Measurements from ENCODE around the gene MAB21L4.

MAB21L4 gene

GRCh38 chr2:240892925-240893324 is 3.0 kb downstream of the MAB21L4 start:
- DNase-seq, result no peak

DNA sequence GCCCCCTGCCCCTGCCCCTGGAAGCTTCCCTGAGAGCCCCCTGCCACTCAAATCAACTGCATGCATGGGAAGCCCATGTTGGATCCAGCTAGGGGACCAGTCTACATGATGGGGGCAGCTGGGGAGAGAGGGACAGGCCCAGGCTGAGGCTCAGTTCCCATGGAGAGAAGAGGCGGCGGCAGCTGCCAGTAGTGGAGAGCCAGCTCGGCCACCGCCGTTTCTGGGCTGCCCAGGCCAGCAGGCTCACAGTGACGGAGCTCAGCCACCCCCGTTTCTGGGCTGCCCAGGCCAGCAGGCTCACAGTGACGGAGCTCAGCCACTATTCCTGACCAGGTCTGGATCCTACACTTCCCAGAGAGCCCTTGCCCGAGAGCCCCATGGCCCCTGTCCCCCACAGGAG is 3.6 kb downstream of the MAB21L4 start:
- no peak for DNase-seq

- no peak for DNase-seq
Measured at GRCh38 chr2:240891492-240892340, 4.2 kb downstream of the MAB21L4 start.

DNA sequence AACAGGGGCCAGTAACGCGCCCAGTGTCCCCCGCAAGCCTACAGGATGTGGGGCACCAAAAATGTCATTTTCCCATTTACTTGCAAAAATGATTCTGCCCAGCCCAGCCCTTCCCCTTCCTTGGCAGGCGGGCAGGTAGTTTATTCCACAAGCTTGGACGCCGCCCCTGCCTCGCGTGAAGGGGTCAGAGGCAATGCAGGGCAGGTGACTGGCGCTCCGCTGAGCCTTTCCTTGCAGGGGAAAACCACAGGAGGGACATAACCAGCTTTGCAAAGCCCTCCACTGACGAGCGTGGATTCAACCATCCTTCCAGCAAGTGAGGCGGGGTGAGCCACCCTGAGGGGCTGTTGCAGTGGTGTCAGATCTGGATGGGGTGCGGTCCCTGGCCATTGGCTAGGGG is 5.3 kb downstream of the MAB21L4 start:
- no peak for DNase-seq

DNA sequence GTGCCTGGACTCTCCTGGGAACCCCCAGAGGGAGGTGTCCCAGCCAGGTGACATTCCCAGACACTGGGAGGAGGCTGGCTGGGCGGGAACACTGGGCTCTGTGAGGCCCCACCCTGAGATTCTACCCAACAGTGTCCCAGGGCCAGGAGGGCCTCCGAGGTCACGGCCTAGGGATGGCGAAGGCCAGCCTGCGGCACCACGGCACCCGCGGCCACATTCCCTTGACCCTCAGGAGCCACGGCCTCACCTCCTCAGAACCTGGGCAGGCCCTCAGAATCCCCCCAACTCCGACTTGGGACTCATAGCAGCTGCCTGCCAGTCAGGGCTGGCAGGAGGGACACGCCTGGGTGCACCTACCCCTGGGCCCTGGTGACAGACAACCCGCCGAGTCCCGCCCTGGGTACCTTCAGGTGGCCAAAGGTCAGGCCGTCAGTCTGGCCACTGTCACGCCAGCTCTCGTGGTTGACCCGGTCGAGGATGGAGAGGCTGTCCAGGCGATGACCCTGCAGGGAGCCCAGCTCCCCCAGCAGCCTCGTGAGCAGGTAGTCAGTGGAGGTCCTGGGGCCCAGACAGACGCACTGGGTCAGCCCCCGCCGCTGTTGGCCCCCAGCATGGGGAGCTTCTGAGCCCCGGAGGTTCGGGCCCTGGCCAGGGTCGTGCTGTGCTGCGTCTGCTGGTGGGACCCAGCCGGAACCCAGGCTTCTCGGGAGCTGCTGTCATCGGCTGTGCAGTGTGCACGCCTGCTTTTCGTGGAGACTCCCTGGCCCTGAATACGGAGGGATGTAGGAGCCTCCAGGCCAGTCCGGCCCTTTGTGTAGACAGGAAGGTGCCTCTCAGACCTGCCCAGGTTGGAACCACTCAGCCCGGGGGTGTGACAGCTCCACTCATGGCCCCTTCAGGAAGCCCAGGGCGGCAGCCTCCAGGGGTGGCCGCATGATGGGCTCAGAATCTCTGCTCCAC is 6.1 kb downstream of the MAB21L4 start:
- DNase-seq, result no peak

DNA sequence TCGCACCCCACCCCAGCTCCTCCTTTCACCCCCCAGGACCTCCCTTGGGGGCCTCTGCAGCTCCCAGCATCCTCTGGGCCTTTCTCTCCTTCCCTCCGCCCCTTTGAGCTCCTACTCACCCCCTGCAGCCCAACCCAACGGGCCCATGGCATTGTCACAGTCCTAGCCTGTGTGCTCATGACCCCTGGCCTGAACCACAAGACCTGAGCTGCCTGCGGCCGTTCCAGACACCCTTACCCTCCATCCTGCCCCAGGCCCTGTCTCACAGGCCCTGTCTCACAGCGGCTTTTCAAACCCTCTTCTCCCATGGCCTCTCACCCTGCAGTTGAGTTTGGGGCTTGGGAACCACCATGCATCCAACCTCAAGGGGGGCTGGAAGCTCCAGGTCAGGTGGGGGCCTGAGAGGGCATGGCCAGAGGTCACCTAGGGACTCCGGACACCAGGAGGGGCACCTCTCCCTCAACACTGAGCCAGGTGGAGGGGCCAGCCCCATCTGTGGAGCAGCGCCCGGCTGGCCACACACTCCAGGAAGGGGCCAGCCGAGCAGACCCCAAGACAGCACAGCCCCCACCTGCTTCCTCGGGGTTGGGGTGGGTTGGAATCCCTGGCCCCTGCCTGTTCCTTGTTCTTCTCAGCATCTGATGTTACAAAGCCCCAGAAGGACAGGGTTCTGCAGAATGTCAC is 6.9 kb downstream of the MAB21L4 start:
- no peak for DNase-seq

GRCh38 chr2:240888130-240888889 is 7.6 kb downstream of the MAB21L4 start:
- no peak for DNase-seq

- DNase-seq, result no peak
Measured at GRCh38 chr2:240887631-240888030, 8.3 kb downstream of the MAB21L4 start.

GRCh38 chr2:240886678-240887609 is 9.0 kb downstream of the MAB21L4 start:
- DNase-seq, result no peak

DNA sequence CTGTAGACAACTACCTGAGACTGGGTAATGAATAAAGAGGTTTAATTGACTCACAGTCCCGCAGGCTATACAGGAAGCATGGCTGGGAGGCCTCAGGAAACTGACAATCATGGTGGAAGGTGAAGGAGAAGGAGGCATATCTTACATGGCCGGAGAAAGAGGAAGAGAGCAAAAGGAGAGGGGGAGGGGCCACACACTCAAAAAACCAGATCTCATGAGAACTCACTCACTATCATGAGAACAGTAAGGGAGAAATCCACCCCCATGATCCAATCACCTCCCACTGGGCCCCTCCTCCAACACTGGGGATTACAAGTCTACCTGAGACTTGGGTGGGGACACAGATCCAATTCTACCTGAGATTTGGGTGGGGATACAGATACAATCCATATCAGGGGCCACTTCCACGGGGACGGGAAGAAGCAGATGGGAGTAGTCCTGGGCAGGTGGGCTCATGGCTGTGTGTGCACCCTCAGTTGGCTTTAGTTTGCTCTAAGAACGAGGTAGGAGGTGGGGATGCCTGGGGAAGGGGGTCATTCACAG is 9.9 kb downstream of the MAB21L4 start:
- no peak for DNase-seq

DNA sequence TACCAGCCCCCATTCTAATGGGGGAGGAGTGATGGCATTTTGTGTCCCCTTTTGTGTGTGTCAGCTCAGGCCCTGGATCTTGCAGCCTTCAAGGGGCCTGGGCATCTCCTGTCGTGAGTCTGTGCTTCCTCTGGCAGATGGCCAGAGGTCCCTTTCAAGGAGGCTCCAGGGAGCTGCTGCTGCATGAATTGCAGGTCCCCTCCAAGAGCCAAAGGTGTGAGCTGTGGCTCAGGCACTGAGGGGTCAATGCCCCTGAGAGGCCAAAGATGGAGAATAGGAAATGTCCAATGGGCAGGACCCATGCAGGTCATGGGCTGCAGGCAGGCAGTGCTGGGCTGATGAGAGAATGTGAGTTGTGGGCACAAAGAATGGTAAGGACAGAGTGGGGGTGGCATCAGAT is 10.4 kb downstream of the MAB21L4 start:
- no peak for DNase-seq

- DNase-seq, result no peak
Measured at GRCh38 chr2:240884745-240885144, 11.2 kb downstream of the MAB21L4 start.

- no peak for DNase-seq
Measured at GRCh38 chr2:240884221-240884620, 11.7 kb downstream of the MAB21L4 start.

DNA sequence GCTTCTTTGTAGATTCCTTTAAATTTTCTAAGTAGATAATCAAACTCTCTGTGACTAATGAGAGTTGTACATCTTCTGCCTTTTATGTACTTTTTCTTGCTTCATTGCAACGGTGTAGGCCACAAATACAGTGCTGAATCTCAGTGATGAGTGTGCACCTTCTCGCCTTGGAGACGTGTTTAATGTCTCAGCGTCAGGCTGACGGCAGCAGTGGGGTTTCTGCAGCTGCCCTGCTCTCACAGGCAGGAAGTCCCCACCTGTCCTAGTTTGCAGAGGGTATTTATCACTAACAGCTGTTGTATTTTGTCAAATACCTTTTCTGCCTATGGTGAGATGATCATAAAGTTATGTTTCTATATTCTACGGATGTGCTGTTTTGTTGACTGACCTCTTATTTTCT is 14.0 kb downstream of the MAB21L4 start:
- DNase-seq, result no peak

DNA sequence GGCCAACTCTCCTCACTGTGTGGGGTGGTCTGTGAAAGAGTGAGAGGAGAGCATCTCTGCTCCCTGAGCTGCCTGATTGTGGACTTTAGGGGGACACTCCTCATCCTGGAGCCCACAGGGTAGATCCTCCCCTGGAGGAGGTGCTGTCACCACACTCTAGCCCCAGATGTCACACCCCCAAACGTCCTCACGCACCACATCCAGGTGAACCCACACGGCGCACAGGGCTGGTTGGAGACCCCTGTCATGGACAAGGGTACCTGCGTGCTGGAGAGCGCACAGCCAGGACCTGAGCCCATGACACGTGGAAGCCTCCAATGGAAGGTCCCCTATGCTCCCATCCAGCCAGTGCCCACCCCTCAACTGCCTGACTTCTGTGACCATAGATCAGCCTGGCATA is 16.9 kb downstream of the MAB21L4 start:
- DNase-seq, result no peak

DNA sequence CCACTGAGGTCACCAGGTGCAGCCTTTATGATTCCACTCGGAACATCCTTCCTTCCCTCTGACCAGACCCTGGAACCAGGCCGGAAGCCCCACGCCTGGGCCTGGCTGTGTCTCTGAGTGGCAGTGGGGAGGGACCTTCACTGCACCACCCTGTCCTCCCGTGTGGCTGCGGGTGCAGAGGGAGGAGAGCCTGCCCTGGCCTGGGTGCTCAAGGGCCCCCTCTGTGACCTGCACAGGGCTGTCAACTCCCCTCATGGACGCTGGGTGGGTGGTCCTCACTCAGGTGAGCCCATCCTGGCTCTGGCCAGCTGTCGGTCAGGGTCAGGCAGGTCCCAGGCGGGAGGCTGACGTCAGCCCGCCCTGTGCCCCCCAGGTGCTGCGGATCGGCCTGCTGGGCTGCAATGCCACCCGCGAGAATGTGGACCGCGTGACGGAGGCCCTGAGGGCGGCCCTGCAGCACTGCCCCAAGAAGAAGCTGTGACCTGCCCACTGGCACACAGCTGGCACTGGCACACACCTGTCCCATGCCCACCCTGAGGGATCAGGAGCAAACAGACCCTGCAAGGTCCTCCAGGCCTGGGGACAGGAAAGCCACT is 17.5 kb downstream of the MAB21L4 start:
- DNase-seq, result no peak

GRCh38 chr2:240877460-240878340 is 18.3 kb downstream of the MAB21L4 start:
- DNase-seq, result no peak

DNA sequence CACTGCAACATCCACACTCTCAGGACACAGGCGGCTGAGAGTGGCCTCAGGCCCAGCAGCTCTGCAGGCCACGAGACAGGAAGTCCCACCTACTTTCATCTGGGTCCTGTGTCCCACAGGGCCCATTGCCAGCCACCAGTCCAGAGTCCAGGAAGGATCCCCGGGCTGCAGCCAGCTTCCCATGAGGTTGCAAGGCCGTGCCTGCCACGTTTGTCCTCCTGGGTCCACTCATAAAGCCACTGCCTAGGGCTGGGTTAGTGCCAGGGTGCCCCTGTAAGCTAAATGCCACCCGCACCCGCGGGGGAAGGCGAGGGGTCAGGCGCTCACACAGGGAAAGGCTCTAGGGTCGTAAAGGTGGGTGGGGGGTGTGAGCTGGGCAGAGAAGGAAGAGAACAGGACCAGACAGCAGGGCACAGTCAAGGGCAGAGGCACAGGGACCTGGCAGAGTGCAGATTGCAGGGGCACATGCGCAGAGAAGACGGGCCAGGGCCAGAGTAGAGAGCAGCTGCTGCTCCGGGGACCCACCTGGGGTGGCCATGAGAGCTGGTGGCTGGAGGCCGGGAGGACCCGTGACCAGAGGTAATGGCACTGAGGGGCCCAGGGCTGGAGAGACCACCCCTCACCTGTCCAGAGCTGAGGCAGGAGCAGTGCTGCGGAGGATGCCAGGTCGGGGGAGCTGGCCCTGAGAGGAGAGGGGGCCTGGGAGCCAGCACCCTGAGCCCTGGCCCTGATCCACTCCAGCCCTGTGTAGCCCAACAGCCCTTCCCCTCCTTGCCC is 19.3 kb downstream of the MAB21L4 start:
- DNase-seq, result no peak

GRCh38 chr2:240876035-240876474 is 19.9 kb downstream of the MAB21L4 start:
- DNase-seq, result no peak
